Measurements from ENCODE around the gene SLC8B1. TPM values are rescaled to one million over a fixed set of nuclear protein-coding genes. Genes with fewer than 3 reads are reported as not detected.

Gene SLC8B1
- total RNA-seq, 1 donor from 2014 or later: 42.2 TPM

DNA sequence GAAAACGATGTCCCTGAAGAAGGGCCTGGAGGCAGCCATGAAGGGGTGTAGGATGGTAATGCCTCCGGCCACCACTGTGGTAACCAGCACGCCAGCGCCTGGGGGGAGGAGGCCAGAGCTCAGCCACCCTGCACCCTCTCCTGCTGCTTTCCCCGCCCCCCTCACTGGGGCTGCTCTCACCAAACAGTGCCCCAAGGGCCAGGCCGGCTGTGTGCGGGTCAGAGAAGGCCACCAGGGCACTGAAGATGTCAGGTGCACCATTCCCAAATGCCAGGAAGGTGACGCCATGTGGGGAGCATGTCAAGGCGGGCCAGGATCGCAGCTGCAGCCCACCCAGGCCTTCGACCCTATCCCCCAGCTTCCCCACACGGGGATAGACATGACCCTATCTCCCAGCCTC, 14.5 kb downstream of the SLC8B1 start:
- no peak for DNase-seq (ENCODE audit: extremely low spot score in 2 of 2)
- intact Hi-C loops (cut with DNase I): no loop called here
- TF ChIP-seq POLR2AphosphoS5 (IDR thresholded peaks at IDR 0.05; ENCODE audit: insufficient read depth in 1 of 2, low read depth in 1 of 2): no peak
- TF ChIP-seq, protein P1, sequence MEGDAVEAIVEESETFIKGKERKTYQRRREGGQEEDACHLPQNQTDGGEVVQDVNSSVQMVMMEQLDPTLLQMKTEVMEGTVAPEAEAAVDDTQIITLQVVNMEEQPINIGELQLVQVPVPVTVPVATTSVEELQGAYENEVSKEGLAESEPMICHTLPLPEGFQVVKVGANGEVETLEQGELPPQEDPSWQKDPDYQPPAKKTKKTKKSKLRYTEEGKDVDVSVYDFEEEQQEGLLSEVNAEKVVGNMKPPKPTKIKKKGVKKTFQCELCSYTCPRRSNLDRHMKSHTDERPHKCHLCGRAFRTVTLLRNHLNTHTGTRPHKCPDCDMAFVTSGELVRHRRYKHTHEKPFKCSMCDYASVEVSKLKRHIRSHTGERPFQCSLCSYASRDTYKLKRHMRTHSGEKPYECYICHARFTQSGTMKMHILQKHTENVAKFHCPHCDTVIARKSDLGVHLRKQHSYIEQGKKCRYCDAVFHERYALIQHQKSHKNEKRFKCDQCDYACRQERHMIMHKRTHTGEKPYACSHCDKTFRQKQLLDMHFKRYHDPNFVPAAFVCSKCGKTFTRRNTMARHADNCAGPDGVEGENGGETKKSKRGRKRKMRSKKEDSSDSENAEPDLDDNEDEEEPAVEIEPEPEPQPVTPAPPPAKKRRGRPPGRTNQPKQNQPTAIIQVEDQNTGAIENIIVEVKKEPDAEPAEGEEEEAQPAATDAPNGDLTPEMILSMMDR (IDR thresholded peaks at IDR 0.05): no peak
- TF ChIP-seq POLR2A (IDR thresholded peaks at IDR 0.05): no peak
- no peak overlapping the region for H3K27ac ChIP-seq
- no peaks in the 10 kb centered on the region for H3K9me3 ChIP-seq
- no peak overlapping the region for H3K4me3 ChIP-seq
- H3K27me3 ChIP-seq: no peaks in the 10 kb centered on the region
- peaks cover 2% of the 10 kb centered on the region for H3K4me1 ChIP-seq
- peaks cover 0 to 50% of the 10 kb centered on the region in 2 donors for H3K36me3 ChIP-seq

DNA sequence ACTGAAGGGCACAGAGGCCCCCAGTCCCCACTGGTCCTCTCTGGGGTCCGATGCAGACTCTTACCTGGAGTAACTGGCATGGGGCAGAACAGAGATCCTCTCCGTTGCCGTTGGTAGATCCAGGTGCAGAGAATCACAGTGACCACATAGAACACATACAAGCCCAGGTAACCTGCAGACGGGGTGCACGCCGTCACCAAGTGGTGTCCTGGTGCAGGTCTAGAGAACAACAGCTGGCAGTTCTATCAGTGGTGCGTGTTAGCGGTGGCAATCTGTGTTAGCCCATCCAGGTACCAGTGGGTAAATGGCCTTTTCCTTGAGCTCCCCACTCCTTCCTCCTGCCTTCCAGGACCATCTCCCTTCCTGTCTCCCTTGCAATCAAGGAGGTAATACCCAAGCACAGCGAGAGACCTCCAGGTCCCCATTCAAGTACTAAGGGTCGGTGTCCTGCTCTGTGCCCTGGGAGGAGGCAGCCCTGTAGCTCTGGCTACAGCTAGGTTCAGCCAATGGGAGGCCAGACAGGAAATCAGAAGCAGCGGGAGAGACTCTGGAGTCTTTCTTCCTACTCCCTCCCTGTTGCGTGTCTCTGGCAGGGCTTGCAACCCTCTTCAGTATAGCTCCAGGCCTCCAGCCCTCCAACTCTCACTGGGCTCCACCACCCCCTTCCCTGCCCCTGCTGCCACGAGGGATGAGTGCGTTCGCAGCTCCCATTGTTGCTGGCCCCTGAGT, 15.8 kb downstream of the SLC8B1 start:
- Histone ChIP-seq H3K27ac (no peak overlapping the region), H3K4me3 (no peak overlapping the region), H3K27me3 (no peaks in the 10 kb centered on the region), H3K9me3 (no peaks in the 10 kb centered on the region), H3K36me3 (peaks cover 0 to 55% of the 10 kb centered on the region in 2 donors), H3K4me1 (no peaks in the 10 kb centered on the region)
- intact Hi-C loops (cut with DNase I): no loop called here
- DNase-seq (ENCODE audit: extremely low spot score in 2 of 2): no peak
- TF ChIP-seq POLR2A (IDR thresholded peaks at IDR 0.05) (no peak), POLR2AphosphoS5 (IDR thresholded peaks at IDR 0.05; ENCODE audit: insufficient read depth in 1 of 2, low read depth in 1 of 2) (no peak)
- TF ChIP-seq, protein P1 (IDR thresholded peaks at IDR 0.05): no peak

DNA sequence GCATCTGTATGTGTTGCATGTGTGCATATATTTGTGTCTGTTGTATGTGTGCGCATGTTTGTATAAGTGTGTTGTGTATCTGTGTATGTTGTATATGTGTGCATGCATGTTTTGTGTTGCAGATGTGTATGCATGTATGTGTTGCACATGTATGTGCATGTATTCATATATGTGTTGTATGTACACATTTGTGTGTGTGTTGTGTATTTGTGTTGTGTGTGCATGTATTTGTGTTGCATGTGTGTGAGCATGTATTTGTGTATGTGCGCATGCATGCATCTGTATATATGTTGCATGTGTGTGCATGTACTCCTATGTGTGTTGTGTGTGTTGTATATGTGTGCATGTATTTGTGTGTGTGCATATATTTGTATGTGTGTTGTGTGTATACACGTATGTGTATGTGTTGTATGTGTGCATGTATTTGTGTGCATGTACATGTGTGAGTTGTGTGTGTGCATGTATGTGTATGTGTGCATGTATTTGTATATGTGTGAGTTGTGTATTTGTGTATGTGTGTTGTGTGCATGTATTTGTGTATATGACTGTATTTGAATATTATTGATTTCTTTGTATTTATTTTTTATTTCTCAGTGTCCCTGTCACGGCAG, 16.8 kb downstream of the SLC8B1 start:
- no peak for DNase-seq (ENCODE audit: extremely low spot score in 2 of 2)
- H3K4me1 ChIP-seq: no peaks in the 10 kb centered on the region
- peaks cover 0 to 64% of the 10 kb centered on the region in 2 donors for H3K36me3 ChIP-seq
- H3K27me3 ChIP-seq: no peaks in the 10 kb centered on the region
- H3K4me3 ChIP-seq: no peak overlapping the region
- intact Hi-C loops (cut with DNase I): no loop called here
- no peak overlapping the region for H3K27ac ChIP-seq
- no peaks in the 10 kb centered on the region for H3K9me3 ChIP-seq
- TF ChIP-seq POLR2A (IDR thresholded peaks at IDR 0.05): no peak
- TF ChIP-seq, protein P1 (IDR thresholded peaks at IDR 0.05): no peak
- TF ChIP-seq POLR2AphosphoS5 (IDR thresholded peaks at IDR 0.05; ENCODE audit: insufficient read depth in 1 of 2, low read depth in 1 of 2): no peak

DNA sequence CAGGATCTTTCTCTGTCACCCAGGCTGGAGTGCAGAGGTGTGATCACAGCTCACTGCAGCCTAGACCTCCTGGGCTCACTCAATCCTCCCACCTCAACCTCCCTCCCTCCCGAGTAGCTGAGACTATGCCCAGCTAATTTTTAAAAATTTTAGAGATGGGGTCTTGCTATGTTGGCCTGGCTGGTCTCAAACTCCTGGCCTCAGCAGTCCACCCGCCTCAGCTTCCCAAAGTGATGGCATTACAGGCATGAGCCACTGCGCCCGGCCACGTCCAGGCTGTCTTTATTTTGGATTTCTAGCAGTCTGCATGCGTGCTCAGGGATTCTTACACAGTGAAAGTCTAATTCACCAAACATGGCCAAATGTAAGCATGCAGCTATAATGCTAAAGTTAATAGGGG, 17.8 kb downstream of the SLC8B1 start:
- H3K4me3 ChIP-seq: no peak overlapping the region
- intact Hi-C loops (cut with DNase I): no loop called here
- H3K36me3 ChIP-seq: peaks cover 0 to 70% of the 10 kb centered on the region in 2 donors

More for the DNA sequence above, 17.8 kb downstream of the SLC8B1 start:
- Histone ChIP-seq H3K27ac (no peak overlapping the region), H3K9me3 (no peaks in the 10 kb centered on the region), H3K4me1 (no peaks in the 10 kb centered on the region), H3K27me3 (no peaks in the 10 kb centered on the region)
- TF ChIP-seq, protein P1 (IDR thresholded peaks at IDR 0.05): no peak
- TF ChIP-seq POLR2AphosphoS5 (IDR thresholded peaks at IDR 0.05; ENCODE audit: insufficient read depth in 1 of 2, low read depth in 1 of 2) (no peak), POLR2A (IDR thresholded peaks at IDR 0.05) (no peak)
- DNase-seq (ENCODE audit: extremely low spot score in 2 of 2): no peak

All from vagina (tissue), 2 donors.